Lung microvascular endothelial cell (primary cell): Measurements from ENCODE around the gene ADRB1. TPM values are rescaled to one million over a fixed set of nuclear protein-coding genes. Genes with fewer than 3 reads are reported as not detected.
A peak's percentile ranks its signal among the peaks of the same experiment; 100 is the strongest.

Experiments
- DNase-seq, 2 donors: peaks; one replicate each; pipeline versions ENCODE4 v3.0.0 to v3.0.0-alpha.2; 2010; ENCODE audit warnings: low read depth in 2 of 2
- total RNA-seq: library from RNA; depleted of rRNA; stranded (reverse); fragments of >200 nt; gene quantifications from 2 replicates; pipeline ENCODE4 v1.2.1, GENCODE V29; 2014

The ADRB1 gene
- total RNA-seq, 1 donor from 2014 or later: 54.4 TPM

GRCh38 chr10:114026189-114027040 is 17.3 kb upstream of the ADRB1 start:
- peak; percentile 58 to 78 for DNase-seq

- no peak for DNase-seq
These were observed 16.6 kb upstream of the ADRB1 start for GRCh38 chr10:114027041-114027394.

GRCh38 chr10:114027951-114028350 is 15.7 kb upstream of the ADRB1 start:
- DNase-seq: no peak

GRCh38 chr10:114028425-114028824 is 15.2 kb upstream of the ADRB1 start:
- no peak for DNase-seq

GRCh38 chr10:114029655-114030054 is 14.0 kb upstream of the ADRB1 start:
- no peak for DNase-seq

GRCh38 chr10:114030140-114030539 is 13.5 kb upstream of the ADRB1 start:
- no peak for DNase-seq

- peak in 1 of 2 donors; percentile 31 for DNase-seq
These were observed 12.3 kb upstream of the ADRB1 start for GRCh38 chr10:114031073-114031972.

- no peak for DNase-seq
These were observed 10.1 kb upstream of the ADRB1 start for GRCh38 chr10:114033566-114033965.

GRCh38 chr10:114034923-114035645 is 8.6 kb upstream of the ADRB1 start:
- no peak for DNase-seq

GRCh38 chr10:114035791-114036190 is 7.9 kb upstream of the ADRB1 start:
- no peak for DNase-seq

- DNase-seq: no peak
These were observed 4.8 kb upstream of the ADRB1 start for GRCh38 chr10:114038819-114039218.

- DNase-seq: no peak
These were observed 2.5 kb upstream of the ADRB1 start for GRCh38 chr10:114041166-114041565.

- DNase-seq: peak; percentile 39 to 40
These were observed 653 bp upstream of the ADRB1 start for GRCh38 chr10:114042895-114043531.

- peak; percentile 29 to 74 for DNase-seq
These were observed 825 bp downstream of the ADRB1 start for GRCh38 chr10:114044247-114045135.

GRCh38 chr10:114045136-114046086 is 1.7 kb downstream of the ADRB1 start:
- DNase-seq: peak; percentile 58 to 63

GRCh38 chr10:114046087-114046458 is 2.4 kb downstream of the ADRB1 start:
- DNase-seq: peak in 1 of 2 donors; percentile 26

GRCh38 chr10:114048472-114048871 is 4.8 kb downstream of the ADRB1 start:
- DNase-seq: no peak

GRCh38 chr10:114051714-114052113 is 8.0 kb downstream of the ADRB1 start:
- no peak for DNase-seq

GRCh38 chr10:114052255-114052654 is 8.6 kb downstream of the ADRB1 start:
- DNase-seq: no peak
